Left colon (tissue), 2 donors: Measurements from ENCODE around the gene TAMALIN. TPM values are rescaled to one million over a fixed set of nuclear protein-coding genes. Genes with fewer than 3 reads are reported as not detected.

Experiments
- ATAC-seq: fragments of 200-7000 bp; cut with Tn5 transposase; one replicate; pipeline ENCODE4 v1.9.1; 2020; ENCODE audit warnings: mild to moderate bottlenecking, moderate library complexity
- DNase-seq, 2 donors: peaks; one replicate each; pipeline ENCODE4 v3.0.0-alpha.2; 2020
- intact Hi-C, 2 donors: fragments of 100-400 bp; cut with DNase I in 1 of 2; cut with micrococcal nuclease in 1 of 2; formaldehyde crosslinking; loops; one replicate each; pipeline versions ENCODE4 v1.11.2 to v1.14.0; 2022; cut with DNase I, micrococcal nuclease
- total RNA-seq, 2 donors: library from RNA; stranded (reverse); fragmentation: NEBNext Ultra II Directional; extraction: Animal tissue kit (Norgen Biotek cat#: 25700); gene quantifications; one replicate each; pipeline ENCODE4 v1.2.1, GENCODE V29; 2021
- donor health status: DM: no; HTN: no; CAD: no.
- donor health status: DM: yes; HTN: yes; CAD: no.

Gene TAMALIN
- total RNA-seq, 2 donors from 2014 or later = 9.0 to 10.7 TPM

GRCh38 chr12:52059582-52060497 lies 53.1 kb downstream of the TAMALIN start:
- DNase-seq = no peak
- intact Hi-C loops = no loop called here
- no peak for ATAC-seq

- intact Hi-C loops = no loop called here
- ATAC-seq (no peak), DNase-seq (no peak)
Observed at GRCh38 chr12:52060498-52061177, 53.9 kb downstream of the TAMALIN start.

- DNase-seq (no peak), ATAC-seq (peak; percentile 37)
- intact Hi-C loops = no loop called here
Observed at GRCh38 chr12:52061470-52062166, 54.9 kb downstream of the TAMALIN start.

GRCh38 chr12:52062167-52063081 lies 55.7 kb downstream of the TAMALIN start:
- ATAC-seq = no peak
- no peak for DNase-seq
- intact Hi-C loops = no loop called here

GRCh38 chr12:52063082-52063924 lies 56.6 kb downstream of the TAMALIN start:
- no peak for DNase-seq
- ATAC-seq = no peak
- intact Hi-C loops = no loop called here

- DNase-seq (peak in 1 of 2 donors; percentile 28), ATAC-seq (no peak)
- intact Hi-C loops = no loop called here
Observed at GRCh38 chr12:52063981-52064649, 57.4 kb downstream of the TAMALIN start.

Other genes with a start within 250 kb of the TAMALIN start
- under 1 TPM; 0.24 to 0.36 TPM for gene FIGNL2, start 158.2 kb upstream of the TAMALIN start, total RNA-seq
- not detected for gene ANKRD33, start 118.8 kb upstream of the TAMALIN start, total RNA-seq
- 100 to 1,000 TPM; 188 to 214 TPM for gene ACVRL1, start 99.4 kb upstream of the TAMALIN start, total RNA-seq
- 10 to 100 TPM; 67.6 to 84.7 TPM for gene ACVR1B, start 55.2 kb upstream of the TAMALIN start, total RNA-seq
- 100 to 1,000 TPM in 1 of 2 donors, 10 to 100 TPM in 1; 37.7 to 182 TPM for gene NR4A1, start 44.5 kb downstream of the TAMALIN start, total RNA-seq
- 10 to 100 TPM; 35.0 to 36.3 TPM for gene ATG101, start 63.0 kb downstream of the TAMALIN start, total RNA-seq
- gene SMIM41, start 72.8 kb downstream of the TAMALIN start, total RNA-seq = under 1 TPM in 1 of 2 donors, not detected in 1; 0.31 TPM
- 1 to 10 TPM in 1 of 2 donors, not detected in 1; 1.1 TPM for gene KRT80, start 185.1 kb downstream of the TAMALIN start, total RNA-seq
- under 1 TPM; 0.78 to 0.89 TPM for gene KRT7, start 226.3 kb downstream of the TAMALIN start, total RNA-seq